H1 (cell line): ENCODE results near the gene POLR1D. TPM values are rescaled to one million over a fixed set of nuclear protein-coding genes. Genes with fewer than 3 reads are reported as not detected.

ENCODE experiments used
- CTCF ChIA-PET: fragments of 300-600 bp; sonication (Branson Sonifier 250); formaldehyde crosslinking; loops from one replicate; lab custom pipeline; 2021; ENCODE audit not compliant: partially characterized antibody; lab: Charles Lee
- POLR2A ChIA-PET: fragments of 300-600 bp; sonication (Branson Sonifier 250); formaldehyde crosslinking; loops from one replicate; lab custom pipeline; 2021; ENCODE audit warnings: inconsistent platforms; ENCODE audit not compliant: partially characterized antibody; lab: Charles Lee
- DNase-seq, 2 experiments: peaks; one replicate each; pipeline versions ENCODE4 v3.0.0 to v3.0.0-alpha.2; 2010 to 2022; ENCODE audit warnings: low spot score in 2 of 2, low read depth in 1 of 2, mixed read lengths in 1 of 2
- FAIRE-seq: peaks from 2 replicates; lab custom pipeline; 2011; peaks lifted over from hg19 to GRCh38; lab: Jason Lieb, UNC
- H2AFZ ChIP-seq: 2 replicates; pipeline ENCODE4 v1.8.1; 2012; ENCODE audit warnings: low read length, inconsistent platforms
- H2AK5ac ChIP-seq: 2 replicates; pipeline ENCODE4 v1.6.1; 2013; ENCODE audit warnings: low read depth, low read length
- H2BK120ac ChIP-seq: replicated peaks from 2 replicates; pipeline ENCODE3; 2013; ENCODE audit warnings: low read depth, low read length, inconsistent platforms
- H2BK12ac ChIP-seq: 2 replicates; pipeline ENCODE4 v1.6.1; 2013; ENCODE audit warnings: low read depth, low read length
- H2BK15ac ChIP-seq: 2 replicates; pipeline ENCODE4 v1.6.1; 2013; ENCODE audit warnings: low read length
- H2BK20ac ChIP-seq: 2 replicates; pipeline ENCODE4 v1.6.1; 2013; ENCODE audit warnings: low read length
- H2BK5ac ChIP-seq: 2 replicates; pipeline ENCODE4 v1.6.1; 2013; ENCODE audit warnings: low read depth, low read length
- H3K14ac ChIP-seq: 2 replicates; pipeline ENCODE4 v1.6.1; 2013; ENCODE audit warnings: inconsistent platforms; ENCODE audit not compliant: insufficient read length
- H3K18ac ChIP-seq: 2 replicates; pipeline ENCODE4 v1.6.1; 2013; ENCODE audit warnings: low read length; ENCODE audit errors: extremely low read depth
- H3K23ac ChIP-seq: 2 replicates; pipeline ENCODE4 v1.6.1; 2013; ENCODE audit warnings: inconsistent platforms; ENCODE audit not compliant: insufficient read length
- H3K23me2 ChIP-seq: 2 replicates; pipeline ENCODE4 v1.6.1; 2013; ENCODE audit warnings: low read depth, low read length
- H3K27ac ChIP-seq: 2 replicates; pipeline ENCODE4 v1.6.1; 2011; ENCODE audit warnings: low read depth, low read length, inconsistent platforms
- H3K27me3 ChIP-seq, 4 experiments: replicated peaks in 1 of 4; 1 replicate in 1 of 4; 2 replicates in 3 of 4; pipeline versions ENCODE4 v1.6.1 to v1.8.1; 2011 to 2013; ENCODE audit warnings: low read length in 3 of 4, mild to moderate bottlenecking in 3 of 4, inconsistent platforms in 2 of 4, mixed read lengths in 2 of 4, moderate library complexity in 1 of 4; ENCODE audit not compliant: control insufficient read depth in 3 of 4, insufficient read depth in 3 of 4; ENCODE audit errors: extremely low read depth in 1 of 4
- H3K36me3 ChIP-seq, 4 experiments: 2 replicates each; pipeline versions ENCODE4 v1.6.1 to v1.8.1; 2011 to 2013; ENCODE audit warnings: mild to moderate bottlenecking in 4 of 4, low read length in 3 of 4, moderate library complexity in 2 of 4, control low read depth in 1 of 4, inconsistent platforms in 1 of 4; ENCODE audit not compliant: insufficient read depth in 4 of 4, control insufficient read depth in 2 of 4
- H3K4ac ChIP-seq: replicated peaks from 2 replicates; pipeline ENCODE3; 2013; ENCODE audit warnings: low read length, low read depth, mixed read lengths, inconsistent platforms; ENCODE audit not compliant: insufficient read length
- H3K4me1 ChIP-seq, 4 experiments: replicated peaks in 1 of 4; 1 replicate in 1 of 4; 2 replicates in 3 of 4; pipeline versions ENCODE4 v1.6.1 to v1.8.1; 2011 to 2013; ENCODE audit warnings: low read length in 3 of 4, inconsistent platforms in 2 of 4, mixed read lengths in 1 of 4; ENCODE audit not compliant: insufficient read depth in 4 of 4, control insufficient read depth in 3 of 4
- H3K4me2 ChIP-seq, 2 experiments: 2 replicates each; pipeline versions ENCODE4 v1.6.1 to v1.8.1; 2011 to 2013; ENCODE audit warnings: low read depth in 2 of 2, low read length in 2 of 2, control low read depth in 1 of 2, inconsistent platforms in 1 of 2, mild to moderate bottlenecking in 1 of 2; ENCODE audit not compliant: insufficient read depth in 1 of 2
- H3K4me3 ChIP-seq, 4 experiments: fragments of 200-600, 300-600 bp in 1 of 4; sonication (generic), shearing (Covaris generic), sonication (Bioruptor Twin) in 1 of 4; 2 replicates each; pipeline versions ENCODE4 v1.5.1 to v1.8.1; 2011 to 2016; ENCODE audit warnings: low read length in 4 of 4, low read depth in 3 of 4, control low read depth in 2 of 4, inconsistent platforms in 2 of 4, mild to moderate bottlenecking in 2 of 4, mixed read lengths in 1 of 4, moderate library complexity in 1 of 4; ENCODE audit not compliant: insufficient read depth in 2 of 4; ENCODE audit errors: extremely low read depth in 1 of 4
- H3K56ac ChIP-seq: replicated peaks from 2 replicates; pipeline ENCODE3; 2013; ENCODE audit warnings: low read depth, mild to moderate bottlenecking, mixed read lengths, low read length, inconsistent platforms; ENCODE audit not compliant: insufficient read length
- H3K79me1 ChIP-seq: 2 replicates; pipeline ENCODE4 v1.6.1; 2013; ENCODE audit warnings: low read depth, low read length, control low read depth
- H3K79me2 ChIP-seq, 2 experiments: 2 replicates each; pipeline versions ENCODE4 v1.6.1 to v1.8.1; 2012 to 2013; ENCODE audit warnings: low read length in 2 of 2, mild to moderate bottlenecking in 2 of 2, inconsistent platforms in 1 of 2; ENCODE audit not compliant: insufficient read depth in 2 of 2, control insufficient read depth in 1 of 2
- H3K9ac ChIP-seq, 4 experiments: replicated peaks in 1 of 4; 1 replicate in 1 of 4; 2 replicates in 3 of 4; pipeline versions ENCODE4 v1.6.1 to v1.8.1; 2011 to 2013; ENCODE audit warnings: low read depth in 3 of 4, low read length in 3 of 4, control low read depth in 2 of 4, mild to moderate bottlenecking in 2 of 4, moderate library complexity in 2 of 4, inconsistent platforms in 1 of 4; ENCODE audit errors: extremely low read depth in 1 of 4
- H3K9me3 ChIP-seq, 2 experiments: 2 replicates each; pipeline versions ENCODE4 v1.6.1 to v1.8.1; 2012 to 2013; ENCODE audit warnings: mild to moderate bottlenecking in 2 of 2, moderate library complexity in 2 of 2, control low read depth in 1 of 2, inconsistent platforms in 1 of 2, low read depth in 1 of 2, low read length in 1 of 2, mixed read lengths in 1 of 2; ENCODE audit not compliant: insufficient read depth in 2 of 2
- H4K20me1 ChIP-seq, 2 experiments: replicated peaks in 1 of 2; 2 replicates each; pipeline versions ENCODE3 to v1.8.1; 2011 to 2013; ENCODE audit warnings: inconsistent platforms in 2 of 2, low read length in 2 of 2, mild to moderate bottlenecking in 1 of 2; ENCODE audit not compliant: insufficient read depth in 2 of 2, control insufficient read depth in 1 of 2
- H4K5ac ChIP-seq: 2 replicates; pipeline ENCODE4 v1.6.1; 2013; ENCODE audit warnings: low read length, low read depth, mixed read lengths, inconsistent platforms; ENCODE audit not compliant: insufficient read length
- H4K8ac ChIP-seq: 2 replicates; pipeline ENCODE4 v1.8.0; 2013; ENCODE audit warnings: mild to moderate bottlenecking, moderate library complexity, low read length, inconsistent platforms; ENCODE audit not compliant: insufficient read depth; ENCODE audit errors: extremely low read depth
- H4K91ac ChIP-seq: replicated peaks from 2 replicates; pipeline ENCODE3; 2013; ENCODE audit warnings: low read length, mixed read lengths, inconsistent platforms; ENCODE audit not compliant: insufficient read length
- CBX8 ChIP-seq: fragments of 300-800, 300-1000 bp; sonication (generic); IDR thresholded peaks from 2 replicates; pipeline ENCODE4 v1.7.1; 2016; ENCODE audit warnings: low read depth, low read length, borderline replicate concordance
- CHD2 ChIP-seq: IDR thresholded peaks from 2 replicates; pipeline ENCODE4 v1.6.1; 2012; ENCODE audit warnings: low read length, improper control_type of control experiment
- CTBP2 ChIP-seq: IDR thresholded peaks from 2 replicates; pipeline ENCODE4 v1.7.0; 2011; ENCODE audit warnings: borderline replicate concordance, mild to moderate bottlenecking, moderate library complexity, mixed read lengths, low read length; ENCODE audit not compliant: insufficient read depth, insufficient read length
- EZH2 ChIP-seq: fragments of 200-600 bp; sonication (generic); IDR thresholded peaks from 2 replicates; pipeline ENCODE4 v1.7.1; 2012; ENCODE audit warnings: low read depth, mild to moderate bottlenecking, moderate library complexity, low read length, inconsistent platforms; ENCODE audit not compliant: severe bottlenecking
- NRF1 ChIP-seq: IDR thresholded peaks from 2 replicates; pipeline ENCODE4 v1.6.1; 2011; ENCODE audit warnings: mild to moderate bottlenecking, low read depth, low read length, improper control_type of control experiment
- POLR2A ChIP-seq, 2 experiments: IDR thresholded peaks; 1 replicate in 1 of 2; 2 replicates in 1 of 2; pipeline ENCODE4 v1.6.1; 2011; ENCODE audit warnings: low read depth in 2 of 2, low read length in 2 of 2, mild to moderate bottlenecking in 2 of 2; ENCODE audit errors: control extremely low read depth in 1 of 2
- POLR2AphosphoS5 ChIP-seq: IDR thresholded peaks from 2 replicates; pipeline ENCODE4 v1.6.1; 2011; ENCODE audit warnings: low read depth, low read length
- POU5F1 ChIP-seq: IDR thresholded peaks from 2 replicates; pipeline ENCODE4 v1.6.1; 2011; ENCODE audit warnings: low read depth, mild to moderate bottlenecking, low read length, moderate library complexity
- RBBP5 ChIP-seq: IDR thresholded peaks from 2 replicates; pipeline ENCODE4 v1.7.1; 2012; ENCODE audit warnings: low read depth, mild to moderate bottlenecking, inconsistent platforms, low read length, moderate library complexity, borderline replicate concordance
- RNF2 ChIP-seq: fragments of 200-900, 300-1000 bp; sonication (generic); IDR thresholded peaks from 2 replicates; pipeline ENCODE4 v1.7.1; 2016; ENCODE audit warnings: borderline replicate concordance, low read depth, mild to moderate bottlenecking, antibody characterized with exemption, low read length; ENCODE audit not compliant: poor library complexity, severe bottlenecking; ENCODE audit errors: missing control alignments
- TAF1 ChIP-seq: IDR thresholded peaks from 2 replicates; pipeline ENCODE4 v1.6.1; 2011; ENCODE audit warnings: mild to moderate bottlenecking, low read depth, low read length
- WGBS, 2 experiments: shearing (Covaris generic) in 1 of 2; methylation state at CpG; one replicate each; pipeline versions ENCODE4 v1.1.6 to v1.1.7; 2013 to 2015; ENCODE audit warnings: low lambda C conversion rate in 2 of 2, mixed read lengths in 2 of 2, inconsistent platforms in 1 of 2, low coverage in 1 of 2, missing lambda C conversion rate in 1 of 2; ENCODE audit not compliant: insufficient replicate concordance in 2 of 2, insufficient coverage in 1 of 2, insufficient read length in 1 of 2; ENCODE audit errors: extremely low coverage in 1 of 2, missing lambda C conversion rate in 1 of 2; 5-methylcytosine and 5-hydroxymethylcytosine counted together
- polyA plus RNA-seq, 7 experiments: library from polyadenylated mRNA; depleted of rRNA in 3 of 7; stranded (reverse) in 5 of 7; unstranded in 2 of 7; fragments of >200 nt in 5 of 7; fragments of 200-250 nt in 2 of 7; gene quantifications; 1 replicate in 5 of 7; 2 replicates in 1 of 7; 4 replicates in 1 of 7; pipeline versions ENCODE4 v1.2.1 to v1.2.3, GENCODE V29; 2011 to 2013; ENCODE audit warnings: missing spikeins in 2 of 7, mixed read lengths in 2 of 7
- total RNA-seq: library from RNA; stranded (reverse); fragmentation: NEBNext Ultra II Directional; extraction: Animal tissue kit (Norgen Biotek cat#: 25700); gene quantifications from 2 replicates; pipeline ENCODE4 v1.2.1, GENCODE V29; 2021
- TF ChIP-seq, protein P1 (sequence below): IDR thresholded peaks from 2 replicates; pipeline ENCODE4 v1.6.1; 2011; ENCODE audit warnings: low read depth, mild to moderate bottlenecking, low read length; ENCODE audit not compliant: insufficient read depth

Gene POLR1D
- total and polyA plus RNA-seq, 2 of the 8 experiments (the other 6 are each of a cell fraction or from before 2014, with no cell fraction given): 226 to 232 TPM

DNA sequence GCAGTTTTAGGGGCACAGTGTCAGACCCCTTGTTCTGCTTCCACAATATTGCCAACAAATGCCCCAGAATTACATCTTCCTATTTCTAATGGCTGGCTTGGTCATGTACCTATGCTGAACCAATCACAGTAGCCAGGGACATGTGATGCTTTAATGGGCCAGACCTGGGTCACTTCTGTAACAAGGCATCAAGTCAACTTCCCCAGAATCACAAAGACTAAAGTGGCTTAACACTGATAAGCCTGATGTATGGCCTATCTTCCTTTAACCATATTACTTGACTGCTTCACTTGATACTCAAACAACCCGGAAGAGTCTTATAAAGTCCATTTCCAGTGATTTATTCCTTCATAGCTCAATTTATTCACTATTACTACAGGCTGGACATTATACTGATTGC, 21.0 kb upstream of the POLR1D start:
- H3K4me1 ChIP-seq: peaks cover 0 to 3% (median 1%) of the 10 kb centered on the region in 4 experiments; a peak in 3 of 7 replicates
- no peaks in the 10 kb centered on the region for H3K36me3 ChIP-seq
- FAIRE-seq (no peak), DNase-seq (no peak)
- no peak overlapping the region for H3K27ac ChIP-seq
- ChIA-PET POLR2A (interaction anchor here (1.9 kb wide), 1 partner anchor 20 kb away, joined by 6 read pairs; the partner anchor contains the start of gene LNX2), CTCF (interaction anchor here (0.6 to 1.5 kb wide), 2 partner anchors 12 to 994 kb away, joined by 3 read pairs; no protein-coding TSS in a partner anchor)
- H3K23ac ChIP-seq: no peak overlapping the region
- H4K20me1 ChIP-seq: peaks cover 0 to 8% of the 10 kb centered on the region in 2 experiments
- no peaks in the 10 kb centered on the region for H3K23me2 ChIP-seq
- no peak for TF ChIP-seq RNF2
- TF ChIP-seq CBX8: no peak
- no peak for TF ChIP-seq NRF1
- TF ChIP-seq CHD2: no peak
- TF ChIP-seq TAF1: no peak
- no peak for TF ChIP-seq POLR2AphosphoS5
- TF ChIP-seq CTBP2: no peak
- TF ChIP-seq, protein P1, sequence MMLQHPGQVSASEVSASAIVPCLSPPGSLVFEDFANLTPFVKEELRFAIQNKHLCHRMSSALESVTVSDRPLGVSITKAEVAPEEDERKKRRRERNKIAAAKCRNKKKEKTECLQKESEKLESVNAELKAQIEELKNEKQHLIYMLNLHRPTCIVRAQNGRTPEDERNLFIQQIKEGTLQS: no peak
- TF ChIP-seq EZH2: no peak
- no peak for TF ChIP-seq POU5F1
- TF ChIP-seq POLR2A (IDR thresholded peaks at IDR 0.05; ENCODE audit: control extremely low read depth in 1 of 2, low read depth in 2 of 2, low read length in 2 of 2): no peak
- TF ChIP-seq RBBP5: no peak
- H3K56ac ChIP-seq: no peak overlapping the region
- H2AFZ ChIP-seq: no peak overlapping the region
- H2BK15ac ChIP-seq: no peak overlapping the region
- no peak overlapping the region for H3K14ac ChIP-seq
- H2BK5ac ChIP-seq: no peak overlapping the region
- no peak overlapping the region for H2AK5ac ChIP-seq
- no peaks in the 10 kb centered on the region for H3K9me3 ChIP-seq
- H3K4me3 ChIP-seq: no peak overlapping the region
- H3K27me3 ChIP-seq: no peaks in the 10 kb centered on the region
- 0 out of 2 replicates have a peak, but pooled peaks cover 5% of the 10 kb centered on the region for H3K79me1 ChIP-seq
- H2BK120ac ChIP-seq: no peak overlapping the region
- H3K9ac ChIP-seq: no peak overlapping the region
- no peak overlapping the region for H4K5ac ChIP-seq
- no peak overlapping the region for H4K91ac ChIP-seq
- H3K79me2 ChIP-seq: peaks cover 0 to 78% of the 10 kb centered on the region in 2 experiments; a peak in 3 of 4 replicates
- H3K4me2 ChIP-seq: no peak overlapping the region
- WGBS, 2 experiments: 81% methylated on average over 1 of the region's 1 CpG; no CpG with 5 or more reads in 1 of the 2 experiments
- no peak overlapping the region for H4K8ac ChIP-seq
- no peak overlapping the region for H2BK12ac ChIP-seq
- no peak overlapping the region for H3K18ac ChIP-seq
- no peak overlapping the region for H2BK20ac ChIP-seq
- H3K4ac ChIP-seq: no peak overlapping the region
